SK-N-SH treated with all-trans-retinoic acid at 6 μM for 48 hours (cell line): ENCODE results near the gene APCDD1L.

Experiments
- ATAC-seq: fragments of 200-7000 bp; cut with Tn5 transposase; 3 replicates; pipeline ENCODE4 v1.9.1; 2020; ENCODE audit warnings: mild to moderate bottlenecking, moderate library complexity
- ARNTL ChIP-seq: fragments of 450-650 bp; formaldehyde crosslinking; IDR thresholded peaks from 2 replicates; pipeline ENCODE4 v1.5.0; 2020; ENCODE audit warnings: low read depth, mild to moderate bottlenecking, moderate library complexity, borderline replicate concordance
- BACH2 ChIP-seq: fragments of 250-450 bp; sonication (Bioruptor Pico); IDR thresholded peaks from 2 replicates; pipeline ENCODE4 v1.9.0; 2021; ENCODE audit warnings: mild to moderate bottlenecking, borderline replicate concordance
- CREB5 ChIP-seq: fragments of 250-450 bp; sonication (Bioruptor Pico); IDR thresholded peaks from 2 replicates; pipeline ENCODE4 v1.5.1; 2020; ENCODE audit warnings: low read depth, mild to moderate bottlenecking, moderate library complexity
- CSDC2 ChIP-seq: fragments of 250-450 bp; sonication (Bioruptor Pico); IDR thresholded peaks from 2 replicates; pipeline ENCODE4 v1.5.0; 2020; ENCODE audit warnings: mild to moderate bottlenecking, moderate library complexity
- GLIS3 ChIP-seq: fragments of 250-450 bp; sonication (Bioruptor Pico); IDR thresholded peaks from 2 replicates; pipeline ENCODE4 v1.5.0; 2020; ENCODE audit warnings: mild to moderate bottlenecking, moderate library complexity
- OSR1 ChIP-seq: fragments of 250-450 bp; sonication (Bioruptor Pico); IDR thresholded peaks from 2 replicates; pipeline ENCODE4 v1.8.0; 2022; ENCODE audit warnings: moderate library complexity, mild to moderate bottlenecking, inconsistent platforms
- PATZ1 ChIP-seq: fragments of 250-450 bp; sonication (Bioruptor Pico); IDR thresholded peaks from 2 replicates; pipeline ENCODE4 v1.8.0; 2020; ENCODE audit warnings: mild to moderate bottlenecking, moderate library complexity, borderline replicate concordance
- PPARA ChIP-seq: fragments of 250-450 bp; sonication (Bioruptor Pico); IDR thresholded peaks from 2 replicates; pipeline ENCODE4 v1.5.0; 2020; ENCODE audit warnings: mild to moderate bottlenecking, borderline replicate concordance
- SNAI2 ChIP-seq: fragments of 250-450 bp; sonication (Bioruptor Pico); IDR thresholded peaks from 2 replicates; pipeline ENCODE4 v1.5.0; 2020; ENCODE audit warnings: mild to moderate bottlenecking, moderate library complexity
- TCF4 ChIP-seq: fragments of 250-450 bp; sonication (Bioruptor Pico); IDR thresholded peaks from 2 replicates; pipeline ENCODE4 v1.8.0; 2021; ENCODE audit warnings: mild to moderate bottlenecking, moderate library complexity, borderline replicate concordance
- TOX ChIP-seq: fragments of 250-450 bp; sonication (Bioruptor Pico); IDR thresholded peaks from 2 replicates; pipeline ENCODE4 v1.8.0; 2021; ENCODE audit warnings: mild to moderate bottlenecking, moderate library complexity, borderline replicate concordance
- TSHZ2 ChIP-seq: fragments of 250-450 bp; sonication (Bioruptor Pico); IDR thresholded peaks from 2 replicates; pipeline ENCODE4 v1.5.0; 2020; ENCODE audit warnings: mild to moderate bottlenecking, moderate library complexity
- ZFP3 ChIP-seq: fragments of 250-450 bp; sonication (Bioruptor Pico); IDR thresholded peaks from 2 replicates; pipeline ENCODE4 v1.5.0; 2020; ENCODE audit warnings: mild to moderate bottlenecking, moderate library complexity
- ZFP30 ChIP-seq: fragments of 450-650 bp; formaldehyde crosslinking; IDR thresholded peaks from 2 replicates; pipeline ENCODE4 v1.5.0; 2022; ENCODE audit warnings: mild to moderate bottlenecking, moderate library complexity
- ZNF565 ChIP-seq: fragments of 450-650 bp; formaldehyde crosslinking; conservative IDR thresholded peaks from 2 replicates; pipeline ENCODE4 v1.5.0; 2020; ENCODE audit warnings: low read depth, mild to moderate bottlenecking, moderate library complexity
- ZNF70 ChIP-seq: fragments of 450-650 bp; formaldehyde crosslinking; IDR thresholded peaks from 2 replicates; pipeline ENCODE4 v1.5.0; 2020; ENCODE audit warnings: mild to moderate bottlenecking, moderate library complexity
- TF ChIP-seq, protein P1 (sequence below): fragments of 250-450 bp; sonication (Bioruptor Pico); IDR thresholded peaks from 2 replicates; pipeline ENCODE4 v1.8.0; 2021; ENCODE audit warnings: low read depth, mild to moderate bottlenecking, moderate library complexity, borderline replicate concordance

APCDD1L gene

DNA sequence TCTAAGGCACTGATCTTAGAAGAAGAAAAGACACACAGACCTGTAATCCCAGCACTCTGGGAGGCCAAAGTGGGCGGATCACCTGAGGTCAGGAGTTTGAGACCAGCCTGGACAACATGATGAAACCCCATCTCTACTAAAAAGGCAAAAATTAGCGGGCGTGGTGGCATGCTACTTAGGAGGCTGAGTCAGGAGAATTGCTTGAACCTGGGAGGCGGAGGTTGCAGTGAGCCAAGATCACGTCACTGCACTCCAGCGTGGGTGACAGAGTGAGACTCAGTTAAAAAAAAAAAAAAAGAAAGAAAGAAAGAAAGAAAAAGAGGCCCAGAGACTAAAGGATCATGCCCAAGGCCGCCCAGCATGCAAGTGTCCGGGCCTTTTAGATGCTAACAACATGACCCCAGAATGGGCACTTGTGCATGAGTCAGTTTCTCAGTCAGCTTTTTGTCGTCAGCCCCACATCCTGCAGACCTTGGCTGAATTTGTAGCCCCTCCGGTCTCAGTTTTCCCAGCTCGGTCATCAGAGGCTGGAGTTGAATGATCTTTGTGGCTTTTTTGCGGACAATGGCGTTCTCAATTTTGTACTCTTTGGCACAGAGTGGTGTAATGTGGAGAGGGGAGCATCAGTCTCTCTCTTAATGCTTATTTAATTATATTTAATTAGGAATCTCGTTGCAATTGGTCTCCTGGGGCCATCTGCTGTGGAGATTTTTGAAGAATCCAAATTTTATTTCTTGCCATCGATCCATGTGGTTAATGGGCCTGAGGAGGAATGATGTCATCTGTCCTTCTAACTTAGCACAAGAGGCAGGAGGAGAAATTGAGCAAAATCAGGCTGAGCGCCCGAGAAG lies 30.6 kb upstream of the APCDD1L start:
- TF ChIP-seq ZFP30 (CRISPR knock-in tag): no peak
- no peak for TF ChIP-seq PATZ1 (CRISPR knock-in tag)
- TF ChIP-seq TCF4 (CRISPR knock-in tag): no peak
- TF ChIP-seq GLIS3 (CRISPR knock-in tag): no peak
- TF ChIP-seq ZNF565 (CRISPR knock-in tag): no peak
- no peak for ATAC-seq

GRCh38 chr20:58544891-58545290 lies 29.7 kb upstream of the APCDD1L start:
- ATAC-seq: no peak
- TF ChIP-seq TSHZ2 (CRISPR knock-in tag): no peak
- TF ChIP-seq CSDC2 (CRISPR knock-in tag): no peak
- TF ChIP-seq ZNF70 (CRISPR knock-in tag): no peak
- no peak for TF ChIP-seq TOX (CRISPR knock-in tag)
- TF ChIP-seq PPARA (CRISPR knock-in tag): no peak
- TF ChIP-seq ZNF565 (CRISPR knock-in tag): no peak
- TF ChIP-seq BACH2: no peak
- TF ChIP-seq SNAI2 (CRISPR knock-in tag): no peak
- TF ChIP-seq, protein P1, sequence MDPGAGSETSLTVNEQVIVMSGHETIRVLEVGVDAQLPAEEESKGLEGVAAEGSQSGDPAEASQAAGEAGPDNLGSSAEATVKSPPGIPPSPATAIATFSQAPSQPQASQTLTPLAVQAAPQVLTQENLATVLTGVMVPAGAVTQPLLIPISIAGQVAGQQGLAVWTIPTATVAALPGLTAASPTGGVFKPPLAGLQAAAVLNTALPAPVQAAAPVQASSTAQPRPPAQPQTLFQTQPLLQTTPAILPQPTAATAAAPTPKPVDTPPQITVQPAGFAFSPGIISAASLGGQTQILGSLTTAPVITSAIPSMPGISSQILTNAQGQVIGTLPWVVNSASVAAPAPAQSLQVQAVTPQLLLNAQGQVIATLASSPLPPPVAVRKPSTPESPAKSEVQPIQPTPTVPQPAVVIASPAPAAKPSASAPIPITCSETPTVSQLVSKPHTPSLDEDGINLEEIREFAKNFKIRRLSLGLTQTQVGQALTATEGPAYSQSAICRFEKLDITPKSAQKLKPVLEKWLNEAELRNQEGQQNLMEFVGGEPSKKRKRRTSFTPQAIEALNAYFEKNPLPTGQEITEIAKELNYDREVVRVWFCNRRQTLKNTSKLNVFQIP (CRISPR knock-in tag): no peak
- no peak for TF ChIP-seq CREB5 (CRISPR knock-in tag)
- no peak for TF ChIP-seq ZFP3 (CRISPR knock-in tag)
- TF ChIP-seq, all 23 proteins: peak for 0

GRCh38 chr20:58544286-58544685 lies 29.1 kb upstream of the APCDD1L start:
- TF ChIP-seq ARNTL (CRISPR knock-in tag) (no peak), OSR1 (no peak), ZNF565 (CRISPR knock-in tag) (no peak), TCF4 (CRISPR knock-in tag) (no peak), CSDC2 (CRISPR knock-in tag) (no peak), SNAI2 (CRISPR knock-in tag) (no peak), ZFP30 (CRISPR knock-in tag) (no peak), ZFP3 (CRISPR knock-in tag) (no peak), ZNF70 (CRISPR knock-in tag) (no peak), PATZ1 (CRISPR knock-in tag) (no peak)
- ATAC-seq: no peak
